Tongue (tissue), 2 donors: ENCODE measurements around the gene ZBED6. TPM values are rescaled to one million over a fixed set of nuclear protein-coding genes. Genes with fewer than 3 reads are reported as not detected.
"Not testable (repeated sequence)": the region's sequence is repeated elsewhere in the genome, so short reads cannot be mapped to it uniquely, and the experiment has no call there.

Experiments
- DNase-seq: peaks from one replicate; pipeline ENCODE4 v3.0.0-alpha.2; 2015
- total RNA-seq: library from RNA; depleted of rRNA; stranded (reverse); fragments of >200 nt; gene quantifications from one replicate; pipeline ENCODE4 v1.2.3, GENCODE V29; 2014

Gene ZBED6
- 34.2 TPM for total RNA-seq

GRCh38 chr1:203795441-203796235 lies at the start of gene ZBED6, which contains the start of gene ZC3H11A:
Gene ZBED6 (plus strand): TSS chr1:203795623. CDS start chr1:203797523, 1,900 bp downstream.
Gene ZC3H11A (plus strand): TSS chr1:203795623. CDS start chr1:203817071, 21,448 bp downstream.
- peak; percentile 100 for DNase-seq

GRCh38 chr1:203746281-203746680 lies 49.1 kb upstream of the ZBED6 start:
- no peak for DNase-seq

GRCh38 chr1:203751051-203751450 lies 44.4 kb upstream of the ZBED6 start:
- peak; percentile 61 for DNase-seq

- DNase-seq, result not testable (repeated sequence)
Observed at GRCh38 chr1:203751618-203752361, 43.6 kb upstream of the ZBED6 start.

GRCh38 chr1:203754455-203754864 lies 41.0 kb upstream of the ZBED6 start:
- DNase-seq, result peak; percentile 29

- no peak for DNase-seq
Observed at GRCh38 chr1:203756036-203756435, 39.4 kb upstream of the ZBED6 start.

- not testable (repeated sequence) for DNase-seq
Observed at GRCh38 chr1:203758749-203759148, 36.7 kb upstream of the ZBED6 start.

- DNase-seq, result no peak
Observed at GRCh38 chr1:203760506-203760905, 34.9 kb upstream of the ZBED6 start.

GRCh38 chr1:203761958-203762357 lies 33.5 kb upstream of the ZBED6 start:
- not testable (repeated sequence) for DNase-seq

- DNase-seq, result no peak
Observed at GRCh38 chr1:203763505-203763904, 31.9 kb upstream of the ZBED6 start.

GRCh38 chr1:203764105-203765028 lies 31.1 kb upstream of the ZBED6 start:
- no peak for DNase-seq

GRCh38 chr1:203765029-203765837 lies 30.2 kb upstream of the ZBED6 start, which contains the start of gene LAX1:
Gene LAX1 (plus strand): TSS chr1:203765183. CDS start chr1:203765566, 383 bp downstream.
- no peak for DNase-seq

GRCh38 chr1:203768256-203768655 lies 27.2 kb upstream of the ZBED6 start:
- no peak for DNase-seq

GRCh38 chr1:203769505-203770343 lies 25.7 kb upstream of the ZBED6 start:
- DNase-seq, result peak; percentile 89

- peak; percentile 43 for DNase-seq
Observed at GRCh38 chr1:203771901-203772301, 23.5 kb upstream of the ZBED6 start.

- DNase-seq, result no peak
Observed at GRCh38 chr1:203772836-203773235, 22.6 kb upstream of the ZBED6 start.

- DNase-seq, result no peak
Observed at GRCh38 chr1:203776636-203777035, 18.8 kb upstream of the ZBED6 start.

- DNase-seq, result no peak
Observed at GRCh38 chr1:203777596-203777995, 17.8 kb upstream of the ZBED6 start.

GRCh38 chr1:203778146-203778545 lies 17.3 kb upstream of the ZBED6 start:
- no peak for DNase-seq

- no peak for DNase-seq
Observed at GRCh38 chr1:203778789-203779188, 16.6 kb upstream of the ZBED6 start.
